Small intestine (tissue), 7 donors: ENCODE measurements around the gene MMP20. TPM values are rescaled to one million over a fixed set of nuclear protein-coding genes. Genes with fewer than 3 reads are reported as not detected.
A peak's percentile ranks its signal among the peaks of the same experiment; 100 is the strongest.

Source experiments
- DNase-seq, 2 donors: peaks; one replicate each; pipeline versions ENCODE4 v3.0.0 to v3.0.0-alpha.2; 2013
- FAIRE-seq: peaks from 2 replicates; lab custom pipeline; 2012; peaks lifted over from hg19 to GRCh38; lab: Jason Lieb, UNC
- H3K27ac ChIP-seq, 3 donors: one replicate each; pipeline ENCODE4 v1.5.1; 2013; ENCODE audit warnings: low read length in 2 of 3, mild to moderate bottlenecking in 2 of 3, control low read depth in 1 of 3, inconsistent platforms in 1 of 3, low read depth in 1 of 3, moderate library complexity in 1 of 3
- H3K27me3 ChIP-seq, 3 donors: one replicate each; pipeline ENCODE4 v1.6.1; 2013; ENCODE audit warnings: low read length in 3 of 3, inconsistent platforms in 1 of 3; ENCODE audit not compliant: control insufficient read depth in 3 of 3, insufficient read depth in 3 of 3
- H3K36me3 ChIP-seq, 3 donors: one replicate each; pipeline ENCODE4 v1.6.1; 2013; ENCODE audit warnings: low read length in 3 of 3, inconsistent platforms in 1 of 3, low read depth in 1 of 3, mild to moderate bottlenecking in 1 of 3, moderate library complexity in 1 of 3; ENCODE audit not compliant: control insufficient read depth in 3 of 3, insufficient read depth in 2 of 3
- H3K4me1 ChIP-seq, 3 donors: one replicate each; pipeline ENCODE4 v1.6.1; 2013; ENCODE audit warnings: low read length in 2 of 3, inconsistent platforms in 1 of 3, low read depth in 1 of 3, mild to moderate bottlenecking in 1 of 3, moderate library complexity in 1 of 3; ENCODE audit not compliant: control insufficient read depth in 3 of 3, insufficient read depth in 2 of 3
- H3K4me3 ChIP-seq, 3 donors: one replicate each; pipeline ENCODE4 v1.5.1; 2013; ENCODE audit warnings: low read length in 3 of 3, control low read depth in 1 of 3, inconsistent platforms in 1 of 3, low read depth in 1 of 3, mild to moderate bottlenecking in 1 of 3, moderate library complexity in 1 of 3
- H3K9me3 ChIP-seq, 2 donors: one replicate each; pipeline ENCODE4 v1.6.1; 2013; ENCODE audit warnings: low read depth in 1 of 2, low read length in 1 of 2; ENCODE audit not compliant: control insufficient read depth in 2 of 2, insufficient read depth in 1 of 2
- WGBS, 3 donors: extraction: QIAGEN DNeasy Blood & Tissue Kit; methylation state at CpG; one replicate each; pipeline ENCODE4 v1.1.7; 2013; 5-methylcytosine and 5-hydroxymethylcytosine counted together
- polyA plus RNA-seq, 4 donors: library from polyadenylated mRNA; stranded (reverse) in 3 of 4; unstranded in 1 of 4; fragments of 200-250 nt in 3 of 4; fragments of 120-200 nt in 1 of 4; gene quantifications; one replicate each; pipeline versions ENCODE4 v1.2.1 to v1.2.3, GENCODE V29; 2013
- donor health status: healthy with polysubstance abuse.
- donor health status: control.
- donor health status: control.
- donor health status: Bipolar disorder and iron deficiency.
- donor health status: healthy.

The MMP20 gene
- polyA plus RNA-seq, 4 donors = 0.03 TPM; not detected in 3

GRCh38 chr11:102544594-102544993 lies 80.5 kb downstream of the MMP20 start:
- 93 to 95% (median 94%) methylated on average over 1 of the region's 1 CpG for WGBS, 3 donors
- Histone ChIP-seq H3K4me3 (no peak overlapping the region), H3K27ac (no peak overlapping the region), H3K4me1 (no peaks in the 10 kb centered on the region), H3K36me3 (no peaks in the 10 kb centered on the region), H3K27me3 (no peaks in the 10 kb centered on the region), H3K9me3 (no peaks in the 10 kb centered on the region)
- DNase-seq = no peak
- no peak for FAIRE-seq

DNA sequence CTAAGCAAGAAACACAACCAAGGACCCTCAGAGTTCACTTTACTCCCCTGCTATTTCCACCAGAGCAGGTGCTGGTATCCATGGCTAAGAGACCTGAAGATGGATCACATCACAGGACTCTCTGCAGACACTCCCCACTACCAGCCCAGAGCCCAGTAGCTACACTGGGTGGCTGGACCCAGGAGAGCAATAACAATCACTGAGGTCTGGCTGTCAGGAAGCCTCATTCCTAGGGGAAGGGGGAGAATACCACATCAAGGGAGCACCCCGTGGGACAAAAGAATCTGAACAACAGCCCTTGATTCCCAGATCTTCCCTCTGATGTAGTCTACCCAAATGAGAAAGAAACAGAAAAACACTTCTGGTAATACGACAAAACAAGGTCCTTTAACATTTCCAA lies 85.6 kb downstream of the MMP20 start:
- 75 to 84% (median 81%) methylated on average over 2 of the region's 2 CpGs for WGBS, 3 donors

DNA sequence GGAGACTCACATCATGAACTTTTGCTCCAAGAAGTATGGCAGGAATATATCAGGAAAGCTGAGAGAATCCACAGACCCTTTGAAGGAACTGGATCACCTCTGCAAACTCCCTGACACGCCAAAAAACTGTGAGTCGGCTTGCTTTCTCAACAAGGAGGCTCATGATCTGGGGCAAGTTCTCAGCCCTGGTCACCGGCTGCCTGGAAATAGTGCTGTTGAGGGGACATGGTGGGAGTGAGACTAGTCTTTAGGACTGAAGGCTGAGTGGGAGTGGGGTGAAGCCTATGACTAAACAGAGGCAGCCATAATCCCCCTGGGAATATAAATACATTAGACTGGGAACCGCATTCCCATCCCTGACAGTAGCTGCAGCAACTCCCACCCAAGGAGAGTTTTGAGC lies 86.2 kb downstream of the MMP20 start:
- Histone ChIP-seq H3K4me3 (no peak overlapping the region), H3K4me1 (no peaks in the 10 kb centered on the region), H3K36me3 (no peaks in the 10 kb centered on the region), H3K27me3 (no peaks in the 10 kb centered on the region), H3K9me3 (no peaks in the 10 kb centered on the region), H3K27ac (no peak overlapping the region)
- no peak for FAIRE-seq
- DNase-seq = no peak
- 90 to 96% (median 95%) methylated on average over 4 of the region's 4 CpGs for WGBS, 3 donors

More for the DNA sequence above, 85.6 kb downstream of the MMP20 start:
- H3K4me1 ChIP-seq = no peaks in the 10 kb centered on the region
- no peak for FAIRE-seq
- no peak overlapping the region for H3K27ac ChIP-seq
- H3K36me3 ChIP-seq = no peaks in the 10 kb centered on the region
- DNase-seq = no peak
- no peaks in the 10 kb centered on the region for H3K9me3 ChIP-seq
- H3K27me3 ChIP-seq = no peaks in the 10 kb centered on the region
- no peak overlapping the region for H3K4me3 ChIP-seq

- Histone ChIP-seq H3K4me3 (no peak overlapping the region), H3K4me1 (no peaks in the 10 kb centered on the region), H3K27me3 (no peaks in the 10 kb centered on the region), H3K36me3 (no peaks in the 10 kb centered on the region), H3K9me3 (no peaks in the 10 kb centered on the region), H3K27ac (no peak overlapping the region)
- 52 to 72% (median 66%) methylated on average over 6 of the region's 6 CpGs for WGBS, 3 donors
- DNase-seq (no peak), FAIRE-seq (no peak)
These were observed 90.8 kb downstream of the MMP20 start for GRCh38 chr11:102534261-102534872.

- H3K27me3 ChIP-seq = no peaks in the 10 kb centered on the region
- peak in 1 of 2 donors; percentile 5 for DNase-seq
- FAIRE-seq = no peak
- no peaks in the 10 kb centered on the region for H3K9me3 ChIP-seq
- H3K27ac ChIP-seq = no peak within 1 kb of the TSS
- no peaks in the 10 kb centered on the region for H3K36me3 ChIP-seq
- 43 to 58% (median 58%) methylated on average over 8 of the region's 8 CpGs for WGBS, 3 donors
- no peaks in the 10 kb centered on the region for H3K4me1 ChIP-seq
- H3K4me3 ChIP-seq = no peak within 1 kb of the TSS
These were observed 94.6 kb downstream of the MMP20 start, which contains the start of gene MMP7 for GRCh38 chr11:102530558-102530957. MMP7 (minus strand) TSS chr11:102530747; CDS start chr11:102530700, 47 bp downstream.

GRCh38 chr11:102528618-102529017 lies 96.5 kb downstream of the MMP20 start:
- H3K9me3 ChIP-seq = no peaks in the 10 kb centered on the region
- H3K36me3 ChIP-seq = no peaks in the 10 kb centered on the region
- H3K4me3 ChIP-seq = no peak overlapping the region
- FAIRE-seq (no peak), DNase-seq (no peak)
- no peak overlapping the region for H3K27ac ChIP-seq
- no peaks in the 10 kb centered on the region for H3K27me3 ChIP-seq
- H3K4me1 ChIP-seq = no peaks in the 10 kb centered on the region

- no peaks in the 10 kb centered on the region for H3K27me3 ChIP-seq
- H3K4me1 ChIP-seq = no peaks in the 10 kb centered on the region
- no peaks in the 10 kb centered on the region for H3K9me3 ChIP-seq
- DNase-seq (no peak), FAIRE-seq (no peak)
- 82 to 96% (median 90%) methylated on average over 2 of the region's 2 CpGs for WGBS, 3 donors
- H3K27ac ChIP-seq = no peak overlapping the region
- H3K36me3 ChIP-seq = no peaks in the 10 kb centered on the region
- H3K4me3 ChIP-seq = no peak overlapping the region
These were observed 97.4 kb downstream of the MMP20 start for GRCh38 chr11:102527684-102528083.

- 79 to 93% (median 83%) methylated on average over 1 of the region's 1 CpG for WGBS, 3 donors
- FAIRE-seq = no peak
These were observed 98.1 kb downstream of the MMP20 start for GRCh38 chr11:102527041-102527440.

More at GRCh38 chr11:102527041-102527440, 98.1 kb downstream of the MMP20 start:
- Histone ChIP-seq H3K27me3 (no peaks in the 10 kb centered on the region), H3K27ac (no peak overlapping the region), H3K9me3 (no peaks in the 10 kb centered on the region), H3K36me3 (no peaks in the 10 kb centered on the region), H3K4me3 (no peak overlapping the region), H3K4me1 (no peaks in the 10 kb centered on the region)
- DNase-seq = no peak
